NOMO-1 treated with dmso at 0.1 percent for 144 hours (cell line): ENCODE results near the gene ZBTB11.
"Not testable (repeated sequence)": the region's sequence is repeated elsewhere in the genome, so short reads cannot be mapped to it uniquely, and the experiment has no call there.

Experiments used
- DNase-seq: peaks from one replicate; lab custom pipeline; 2025; ENCODE audit not compliant: unreplicated experiment; lab: John Stamatoyannopoulos, UW

The ZBTB11 gene

GRCh38 chr3:101643861-101644613 is 32.9 kb downstream of the ZBTB11 start:
- DNase-seq, result peak; percentile 21

DNA sequence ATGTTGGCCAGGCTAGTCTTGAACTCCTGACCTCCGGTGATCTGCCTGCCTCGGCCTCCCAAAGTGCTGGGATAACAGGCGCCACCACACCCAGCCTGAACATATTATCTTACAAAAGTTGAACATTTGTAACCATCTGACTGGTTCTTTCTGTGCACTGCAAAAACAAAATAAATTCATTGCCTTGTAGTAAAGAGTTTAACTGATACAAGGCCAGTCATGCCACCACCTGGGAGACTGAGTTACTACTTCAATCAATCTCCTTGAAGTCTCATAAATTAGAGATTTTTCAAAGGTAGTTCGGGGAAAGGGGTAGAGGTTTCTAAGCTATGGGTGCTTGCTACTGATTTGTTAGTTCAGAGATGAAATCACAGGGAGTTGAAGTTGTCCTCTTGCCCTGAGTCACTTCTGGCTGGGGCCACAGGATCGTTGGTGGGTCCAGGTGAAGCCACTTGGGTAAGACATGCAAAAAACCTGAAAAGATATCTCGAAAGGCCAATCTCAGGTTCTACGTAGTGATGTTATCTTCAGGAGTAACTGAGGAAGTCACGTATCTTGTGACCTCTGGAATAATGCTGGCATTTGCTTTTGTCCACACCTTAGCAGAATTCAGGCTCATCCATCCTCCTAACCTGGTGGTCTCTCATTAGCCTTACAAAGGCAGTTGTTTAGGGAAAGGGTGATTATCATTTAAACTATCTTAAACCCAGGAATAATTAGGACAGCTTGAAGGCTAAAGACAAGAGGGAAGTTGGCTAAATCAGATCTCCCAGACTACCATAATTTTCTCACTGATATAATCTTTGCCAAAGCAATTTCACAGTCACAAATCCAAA is 33.7 kb downstream of the ZBTB11 start:
- no peak for DNase-seq

- DNase-seq, result no peak
Observed at GRCh38 chr3:101642441-101642840, 34.5 kb downstream of the ZBTB11 start.

- not testable (repeated sequence) for DNase-seq
Observed at GRCh38 chr3:101641397-101642115, 35.4 kb downstream of the ZBTB11 start.

GRCh38 chr3:101640256-101640655 is 36.7 kb downstream of the ZBTB11 start:
- DNase-seq, result no peak

DNA sequence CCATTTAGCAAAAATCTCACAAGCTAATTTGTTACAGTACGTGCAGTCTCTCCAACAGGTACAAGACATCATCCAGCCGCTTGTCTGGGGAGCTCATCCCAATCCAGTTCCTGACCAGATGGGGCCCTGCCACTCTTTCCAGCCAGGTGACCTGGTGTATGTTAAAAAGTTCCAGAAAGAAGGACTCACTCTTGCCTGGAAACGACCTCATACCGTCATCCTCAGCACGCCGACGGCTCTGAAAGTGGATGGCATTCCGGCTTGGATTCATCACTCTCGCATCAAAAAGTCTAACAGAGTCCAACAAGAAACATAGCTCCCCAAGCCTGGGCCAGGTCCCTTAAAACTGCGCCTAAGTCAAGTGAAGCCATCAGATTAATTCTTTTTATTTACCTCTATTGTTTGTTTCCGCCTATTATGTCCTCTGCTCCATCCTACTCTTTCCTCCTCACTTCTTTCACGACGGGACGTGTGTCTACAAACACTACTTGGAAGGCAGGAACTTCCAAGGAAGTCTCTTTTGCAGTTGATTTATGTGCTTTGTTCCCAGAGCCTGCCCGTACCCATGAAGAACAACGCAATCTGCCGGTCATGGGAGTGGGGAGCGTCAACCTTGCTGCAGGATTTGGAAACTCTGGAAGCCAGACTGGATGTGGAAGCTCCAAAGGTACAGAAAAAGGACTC is 37.5 kb downstream of the ZBTB11 start:
- DNase-seq, result no peak

- no peak for DNase-seq
Observed at GRCh38 chr3:101638261-101638745, 38.6 kb downstream of the ZBTB11 start.

DNA sequence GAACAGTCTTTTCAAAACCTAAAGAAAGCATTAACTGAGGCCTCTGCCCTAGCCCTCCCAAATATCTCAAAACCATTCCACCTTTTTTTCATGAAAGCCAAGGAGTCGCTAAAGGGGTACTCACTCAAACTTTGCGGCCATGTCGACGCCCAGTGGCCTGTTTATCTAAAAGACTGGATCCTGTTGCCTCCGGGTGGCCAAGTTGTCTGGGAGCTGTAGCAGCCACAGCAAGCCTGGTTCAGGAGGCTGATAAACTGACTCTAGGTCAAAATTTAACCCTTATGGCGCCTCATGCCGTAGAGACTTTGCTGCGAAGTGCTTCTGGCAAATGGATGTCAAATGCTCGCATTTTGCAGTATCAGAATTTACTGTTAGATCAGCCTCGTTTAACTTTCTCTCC is 39.5 kb downstream of the ZBTB11 start:
- no peak for DNase-seq

GRCh38 chr3:101635954-101636798 is 40.8 kb downstream of the ZBTB11 start:
- peak; percentile 31 for DNase-seq

DNA sequence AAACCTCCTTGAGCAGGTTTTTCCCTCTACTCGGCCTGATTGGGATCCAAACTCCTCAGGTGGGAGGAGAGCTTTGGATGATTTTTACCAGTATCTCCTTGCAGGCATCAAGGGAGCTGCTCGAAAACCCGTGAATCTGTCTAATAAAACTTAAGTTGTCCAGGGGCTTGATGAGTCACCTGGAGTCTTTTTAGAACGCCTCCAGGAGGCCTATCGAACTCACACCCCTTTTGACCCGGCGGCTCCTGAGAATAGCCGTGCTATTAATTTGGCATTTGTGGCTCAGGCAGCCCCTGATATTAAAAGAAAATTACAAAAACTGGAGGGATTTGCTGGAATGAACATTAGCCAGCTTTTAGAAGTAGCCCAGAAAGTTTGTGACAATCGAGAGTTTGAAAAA is 41.6 kb downstream of the ZBTB11 start:
- no peak for DNase-seq

GRCh38 chr3:101634591-101635196 is 42.2 kb downstream of the ZBTB11 start:
- DNase-seq, result no peak

DNA sequence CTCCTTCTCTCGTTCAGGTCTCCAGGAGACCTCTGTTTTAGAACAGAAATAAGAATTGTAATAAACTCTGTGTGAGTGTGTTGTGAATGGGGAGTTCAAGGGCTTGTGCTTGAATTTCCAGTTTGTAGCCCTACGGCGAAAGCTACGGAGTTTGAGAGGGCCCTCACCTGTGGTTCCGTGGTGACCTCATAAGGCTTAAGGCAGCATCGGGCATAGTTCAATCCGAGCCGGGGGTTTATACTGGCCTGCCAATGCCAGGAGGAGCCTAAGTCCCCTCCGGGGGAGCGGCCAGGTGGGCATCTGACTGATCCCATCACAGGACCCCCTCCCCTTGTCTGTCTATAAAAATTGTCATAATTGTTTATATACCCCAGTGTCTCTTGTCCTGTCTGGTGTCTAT is 43.7 kb downstream of the ZBTB11 start:
- no peak for DNase-seq

- no peak for DNase-seq
Observed at GRCh38 chr3:101632586-101632985, 44.3 kb downstream of the ZBTB11 start.

- not testable (repeated sequence) for DNase-seq
Observed at GRCh38 chr3:101631959-101632358, 45.0 kb downstream of the ZBTB11 start.

- no peak for DNase-seq
Observed at GRCh38 chr3:101631098-101631796, 45.7 kb downstream of the ZBTB11 start.

GRCh38 chr3:101629219-101629618 is 47.7 kb downstream of the ZBTB11 start:
- DNase-seq, result no peak

DNA sequence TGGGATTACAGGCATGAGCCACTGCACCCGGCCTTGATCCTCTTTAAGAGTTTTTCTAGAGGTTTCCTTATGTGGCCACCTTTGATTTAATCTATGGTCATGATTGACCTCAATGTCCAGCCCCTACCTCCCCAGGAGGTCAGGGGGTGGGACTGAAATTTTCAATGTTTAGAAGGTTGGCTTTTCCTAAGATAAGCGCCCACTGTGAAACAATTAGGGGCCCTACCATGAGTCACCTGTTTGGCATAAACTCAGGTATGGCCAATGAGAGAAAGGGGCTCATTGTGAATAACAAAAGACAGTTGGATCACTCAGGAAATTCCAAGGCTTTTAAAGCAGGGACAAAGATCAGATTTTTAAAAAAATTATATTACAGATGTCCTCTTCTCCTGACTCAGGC is 51.1 kb downstream of the ZBTB11 start:
- DNase-seq, result no peak

- DNase-seq, result no peak
Observed at GRCh38 chr3:101624857-101625256, 52.1 kb downstream of the ZBTB11 start.

DNA sequence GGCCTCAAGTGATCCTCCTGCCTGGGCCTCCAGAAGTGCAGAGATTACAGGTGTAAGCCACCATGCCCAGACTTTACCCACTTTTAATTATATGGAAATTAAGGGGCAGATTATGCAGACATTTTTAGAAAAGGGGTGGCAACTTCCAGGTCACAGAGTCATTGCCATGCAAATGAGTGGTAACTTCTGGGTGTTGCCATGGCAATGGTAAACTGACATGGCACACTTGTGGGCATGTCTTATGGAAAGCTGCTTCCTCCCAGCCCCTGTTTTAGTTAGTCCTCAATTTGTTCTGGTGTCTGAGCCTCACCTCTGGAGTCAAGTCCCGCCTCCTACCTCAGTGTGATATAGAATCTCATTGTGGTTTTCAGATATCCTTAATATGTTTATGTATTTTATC is 53.3 kb downstream of the ZBTB11 start:
- DNase-seq, result no peak
